Breast epithelium (tissue), 4 donors: ENCODE measurements around the gene ARID3A. TPM values are rescaled to one million over a fixed set of nuclear protein-coding genes. Genes with fewer than 3 reads are reported as not detected.

Experiments used
- DNase-seq, 2 donors: peaks; one replicate each; pipeline ENCODE4 v3.0.0-alpha.2; 2019; ENCODE audit warnings: low spot score in 2 of 2
- H3K27ac ChIP-seq, 2 donors: fragments of 200-600 bp; sonication (generic) in 1 of 2; one replicate each; pipeline ENCODE4 v1.5.1; 2016 to 2019; ENCODE audit warnings: mild to moderate bottlenecking in 1 of 2
- H3K27me3 ChIP-seq, 2 donors: fragments of 200-600 bp; sonication (generic) in 1 of 2; one replicate each; pipeline versions ENCODE4 v1.5.1 to v1.6.0; 2017 to 2019; ENCODE audit warnings: control low read depth in 1 of 2, mild to moderate bottlenecking in 1 of 2
- H3K36me3 ChIP-seq: fragments of 200-600 bp; one replicate; pipeline ENCODE4 v1.5.1; 2019
- H3K4me1 ChIP-seq, 2 donors: fragments of 200-600 bp; sonication (generic); one replicate each; pipeline ENCODE4 v1.5.1; 2016 to 2019; ENCODE audit warnings: control low read depth in 1 of 2
- H3K4me3 ChIP-seq, 3 donors: fragments of 200-600 bp; sonication (generic); 1 replicate in 2 of 3; 2 replicates in 1 of 3; pipeline ENCODE4 v1.5.1; 2016 to 2019; ENCODE audit warnings: mild to moderate bottlenecking in 3 of 3, moderate library complexity in 2 of 3
- H3K9me3 ChIP-seq, 2 donors: fragments of 200-600 bp; sonication (generic) in 1 of 2; one replicate each; pipeline ENCODE4 v1.5.1; 2016 to 2019; ENCODE audit warnings: control low read depth in 1 of 2
- CTCF ChIP-seq, 3 donors: fragments of 450-650 bp; IDR thresholded peaks; one replicate each; pipeline ENCODE4 v1.5.1; 2016 to 2017; ENCODE audit warnings: antibody characterized with exemption in 3 of 3, mild to moderate bottlenecking in 3 of 3, moderate library complexity in 3 of 3
- POLR2A ChIP-seq: fragments of 450-650 bp; IDR thresholded peaks from one replicate; pipeline ENCODE4 v1.6.1; 2016; ENCODE audit warnings: antibody characterized with exemption, mild to moderate bottlenecking, moderate library complexity
- POLR2AphosphoS5 ChIP-seq, 3 donors: sonication (generic); formaldehyde crosslinking; IDR thresholded peaks; one replicate each; pipeline ENCODE4 v1.6.1; 2017; ENCODE audit warnings: antibody characterized with exemption in 3 of 3
- intact Hi-C: fragments of 100-400 bp; cut with DNase I; formaldehyde crosslinking; loops from one replicate; pipeline ENCODE4 v1.15.1; 2023; ENCODE audit warnings: low total_unique reads
- total RNA-seq, 3 donors: library from RNA; depleted of rRNA; stranded (reverse); fragments of >200 nt; gene quantifications; one replicate each; pipeline ENCODE4 v1.1.0, GENCODE V29; 2016

ARID3A gene
- total RNA-seq, 3 donors from 2014 or later, result 3.5 to 11.1 (median 4.8) TPM

- TF ChIP-seq POLR2A (no peak), POLR2AphosphoS5 (IDR thresholded peaks at IDR 0.05) (no peak), CTCF (IDR thresholded peaks at IDR 0.05) (no peak)
These were observed 46.0 kb upstream of the ARID3A start for GRCh38 chr19:879711-880438.

DNA sequence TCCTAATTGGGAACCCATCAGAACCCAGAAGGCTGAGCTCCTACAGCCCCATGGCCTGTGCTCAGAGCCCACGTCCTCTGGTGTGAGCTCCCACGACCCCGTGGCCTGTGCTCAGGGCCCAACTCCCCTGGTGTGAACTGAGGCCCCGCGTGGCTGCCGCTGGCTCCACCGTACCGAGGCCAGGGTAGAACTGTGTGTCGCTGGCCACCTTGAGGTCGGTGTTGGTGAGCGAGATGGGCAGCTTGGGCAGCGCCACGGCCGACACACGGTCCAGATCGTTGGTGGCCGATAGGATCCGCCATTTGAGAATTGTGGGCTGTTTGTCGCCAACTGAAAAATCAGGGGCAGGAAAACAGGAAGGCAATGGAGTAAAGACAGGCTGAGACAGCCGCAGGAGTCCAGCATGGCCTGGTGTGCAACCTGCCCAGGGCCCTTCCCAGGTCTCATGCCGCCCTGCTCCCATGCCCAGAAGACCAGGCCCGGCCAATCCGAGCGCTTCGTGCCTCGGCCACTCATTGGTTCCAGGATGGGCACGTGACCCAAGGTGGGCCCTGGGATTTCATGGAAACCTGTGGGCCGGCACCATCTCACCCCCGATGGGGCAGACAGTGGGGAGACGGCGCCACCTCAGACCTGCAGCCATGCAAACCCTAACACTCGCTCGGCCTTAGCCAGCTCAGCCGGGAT is 44.3 kb upstream of the ARID3A start:
- no peak overlapping the region for H3K27ac ChIP-seq
- H3K9me3 ChIP-seq, result no peaks in the 10 kb centered on the region
- no peaks in the 10 kb centered on the region for H3K36me3 ChIP-seq
- no peak for TF ChIP-seq CTCF (IDR thresholded peaks at IDR 0.05)
- TF ChIP-seq POLR2AphosphoS5 (IDR thresholded peaks at IDR 0.05), result no peak
- no peak for TF ChIP-seq POLR2A
- no peaks in the 10 kb centered on the region for H3K27me3 ChIP-seq
- intact Hi-C loops, result no loop called here
- DNase-seq, result no peak
- H3K4me3 ChIP-seq, result no peak overlapping the region
- no peaks in the 10 kb centered on the region for H3K4me1 ChIP-seq

More at GRCh38 chr19:879711-880438, 46.0 kb upstream of the ARID3A start:
- no peaks in the 10 kb centered on the region for H3K4me1 ChIP-seq
- H3K9me3 ChIP-seq, result no peaks in the 10 kb centered on the region
- H3K36me3 ChIP-seq, result no peaks in the 10 kb centered on the region
- no peaks in the 10 kb centered on the region for H3K27me3 ChIP-seq
- intact Hi-C loops, result no loop called here
- no peak for DNase-seq
- H3K4me3 ChIP-seq, result no peak overlapping the region
- H3K27ac ChIP-seq, result no peak overlapping the region

GRCh38 chr19:882871-883497 is 42.9 kb upstream of the ARID3A start:
- H3K4me1 ChIP-seq, result no peaks in the 10 kb centered on the region

DNA sequence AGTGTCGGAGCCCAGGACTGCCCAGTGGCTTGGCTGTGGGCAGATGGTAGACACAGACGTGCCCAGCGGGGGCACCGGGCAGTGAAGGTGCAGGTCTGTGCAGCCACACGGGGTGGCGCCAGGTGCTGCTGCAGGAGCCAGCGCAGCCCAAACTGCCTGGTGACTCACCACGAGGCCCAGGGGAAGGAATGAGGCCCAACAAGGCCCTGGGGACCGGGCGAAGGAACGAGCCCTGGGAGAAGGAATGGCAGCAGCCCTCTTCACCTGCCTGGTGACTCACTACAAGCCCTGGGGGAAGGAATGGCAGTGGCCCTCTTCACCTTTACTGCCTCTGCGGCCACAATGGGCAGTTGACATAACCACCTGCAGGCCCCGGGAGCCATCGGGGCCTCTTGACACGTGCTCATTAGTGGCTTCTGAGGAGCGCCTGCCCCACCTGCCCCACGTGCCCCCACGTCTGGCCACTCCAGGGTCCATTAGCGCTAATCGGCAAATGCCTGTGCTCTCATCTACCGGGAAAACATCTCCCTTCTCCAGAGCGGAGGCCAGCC is 42.1 kb upstream of the ARID3A start:
- no peak for DNase-seq
- Histone ChIP-seq H3K4me1 (no peaks in the 10 kb centered on the region), H3K36me3 (no peaks in the 10 kb centered on the region), H3K27me3 (no peaks in the 10 kb centered on the region), H3K9me3 (no peaks in the 10 kb centered on the region), H3K4me3 (no peak overlapping the region), H3K27ac (no peak overlapping the region)
- TF ChIP-seq POLR2AphosphoS5 (IDR thresholded peaks at IDR 0.05) (no peak), CTCF (IDR thresholded peaks at IDR 0.05) (no peak), POLR2A (no peak)
- intact Hi-C loops, result no loop called here

More at GRCh38 chr19:882871-883497, 42.9 kb upstream of the ARID3A start:
- Histone ChIP-seq H3K9me3 (no peaks in the 10 kb centered on the region), H3K36me3 (no peaks in the 10 kb centered on the region), H3K27me3 (no peaks in the 10 kb centered on the region), H3K4me3 (no peak overlapping the region), H3K27ac (no peak overlapping the region)
- no peak for DNase-seq
- TF ChIP-seq POLR2AphosphoS5 (IDR thresholded peaks at IDR 0.05) (no peak), POLR2A (no peak), CTCF (IDR thresholded peaks at IDR 0.05) (no peak)
- intact Hi-C loops, result no loop called here
